Measurements from ENCODE around the gene COL16A1.

DNA sequence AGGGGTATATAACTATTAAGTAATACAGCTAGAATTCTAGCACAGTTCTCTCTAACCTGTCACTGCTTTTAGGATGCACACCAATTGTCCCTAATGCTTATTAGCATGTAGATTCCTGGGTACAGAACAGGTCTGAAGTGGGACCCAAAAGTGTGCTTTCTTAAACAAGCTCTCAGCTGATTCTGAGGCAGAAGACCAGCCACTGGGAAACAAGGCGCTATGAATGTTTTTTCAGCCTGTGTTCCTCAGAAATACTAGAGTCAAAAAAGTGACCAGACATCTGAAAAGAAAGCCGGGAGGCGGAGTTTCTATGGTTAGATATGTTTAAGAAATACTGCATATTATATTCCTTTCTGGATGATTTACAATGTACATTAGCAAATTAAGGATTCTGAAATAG, 60.9 kb downstream of the COL16A1 start:
- TF ChIP-seq, protein P1, sequence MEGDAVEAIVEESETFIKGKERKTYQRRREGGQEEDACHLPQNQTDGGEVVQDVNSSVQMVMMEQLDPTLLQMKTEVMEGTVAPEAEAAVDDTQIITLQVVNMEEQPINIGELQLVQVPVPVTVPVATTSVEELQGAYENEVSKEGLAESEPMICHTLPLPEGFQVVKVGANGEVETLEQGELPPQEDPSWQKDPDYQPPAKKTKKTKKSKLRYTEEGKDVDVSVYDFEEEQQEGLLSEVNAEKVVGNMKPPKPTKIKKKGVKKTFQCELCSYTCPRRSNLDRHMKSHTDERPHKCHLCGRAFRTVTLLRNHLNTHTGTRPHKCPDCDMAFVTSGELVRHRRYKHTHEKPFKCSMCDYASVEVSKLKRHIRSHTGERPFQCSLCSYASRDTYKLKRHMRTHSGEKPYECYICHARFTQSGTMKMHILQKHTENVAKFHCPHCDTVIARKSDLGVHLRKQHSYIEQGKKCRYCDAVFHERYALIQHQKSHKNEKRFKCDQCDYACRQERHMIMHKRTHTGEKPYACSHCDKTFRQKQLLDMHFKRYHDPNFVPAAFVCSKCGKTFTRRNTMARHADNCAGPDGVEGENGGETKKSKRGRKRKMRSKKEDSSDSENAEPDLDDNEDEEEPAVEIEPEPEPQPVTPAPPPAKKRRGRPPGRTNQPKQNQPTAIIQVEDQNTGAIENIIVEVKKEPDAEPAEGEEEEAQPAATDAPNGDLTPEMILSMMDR (IDR thresholded peaks at IDR 0.05): no peak
- TF ChIP-seq POLR2A (IDR thresholded peaks at IDR 0.05): no peak

Data from ovary (tissue), 3 donors.